22Rv1 (cell line): ENCODE measurements around the gene AP3S1.

Experiments used
- H3K27ac ChIP-seq: fragments of 450-650 bp; 2 replicates; pipeline ENCODE4 v1.5.1; 2017
- CTCF ChIP-seq: fragments of 450-650 bp; IDR thresholded peaks from 2 replicates; pipeline ENCODE4 v1.5.1; 2017; ENCODE audit warnings: mild to moderate bottlenecking
- ZFX ChIP-seq: fragments of 450-650 bp; IDR thresholded peaks from 2 replicates; pipeline ENCODE4 v1.6.1; 2017; ENCODE audit warnings: antibody characterized with exemption, borderline replicate concordance

AP3S1 gene

GRCh38 chr5:115954144-115954543 lies 112.4 kb downstream of the AP3S1 start:
- no peak for TF ChIP-seq CTCF
- no peak overlapping the region for H3K27ac ChIP-seq

GRCh38 chr5:115956957-115957356 lies 115.2 kb downstream of the AP3S1 start:
- no peak overlapping the region for H3K27ac ChIP-seq

GRCh38 chr5:115961381-115962238 lies 119.9 kb downstream of the AP3S1 start:
- TF ChIP-seq CTCF (no peak), ZFX (no peak)
- no peak overlapping the region for H3K27ac ChIP-seq

More at GRCh38 chr5:115956957-115957356, 115.2 kb downstream of the AP3S1 start:
- TF ChIP-seq ZFX (no peak), CTCF (no peak)

- no peak within 1 kb of the TSS for H3K27ac ChIP-seq
- no peak for TF ChIP-seq CTCF
- no peak for TF ChIP-seq ZFX
Measured at GRCh38 chr5:115962239-115962564, 120.5 kb downstream of the AP3S1 start, which contains the start of gene LVRN. Gene LVRN, plus strand, starts transcription at chr5:115962475. Its CDS starts 143 bp downstream, at chr5:115962618.

GRCh38 chr5:115962565-115963402 lies 121.0 kb downstream of the AP3S1 start:
- no peak overlapping the region for H3K27ac ChIP-seq
- TF ChIP-seq CTCF = no peak
- no peak for TF ChIP-seq ZFX

- TF ChIP-seq CTCF (no peak), ZFX (no peak)
- H3K27ac ChIP-seq = no peak overlapping the region
Measured at GRCh38 chr5:115963566-115963965, 121.8 kb downstream of the AP3S1 start.
